ENCODE results near the gene NCAM2. TPM values are rescaled to one million over a fixed set of nuclear protein-coding genes. Genes with fewer than 3 reads are reported as not detected.

The NCAM2 gene
- total RNA-seq, 1 donor from 2014 or later = 1.8 TPM

- no peak for DNase-seq (ENCODE audit: low spot score)
Observed at GRCh38 chr21:21213297-21213696, 215.1 kb downstream of the NCAM2 start.

- DNase-seq (ENCODE audit: low spot score) = no peak
Observed at GRCh38 chr21:21216047-21216446, 217.8 kb downstream of the NCAM2 start.

DNA sequence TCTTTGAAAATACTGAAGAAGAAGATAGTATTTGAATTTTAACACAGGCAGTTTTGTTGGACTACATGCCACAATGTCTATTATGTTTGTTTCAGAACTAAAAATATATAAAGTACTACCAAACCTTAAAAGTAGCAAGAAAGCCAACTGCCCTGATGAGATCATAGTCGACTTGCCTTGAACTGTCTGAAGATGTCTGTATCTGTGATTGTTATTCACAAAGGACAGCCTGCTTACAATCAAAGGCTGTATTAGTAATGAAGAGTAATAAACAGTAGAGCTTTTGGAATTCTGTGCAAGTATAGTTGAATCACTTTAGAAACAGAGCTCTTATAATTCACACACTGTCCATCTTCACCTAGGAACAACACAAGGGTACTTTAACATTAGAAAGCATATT, 228.3 kb downstream of the NCAM2 start:
- DNase-seq (ENCODE audit: low spot score) = no peak

DNA sequence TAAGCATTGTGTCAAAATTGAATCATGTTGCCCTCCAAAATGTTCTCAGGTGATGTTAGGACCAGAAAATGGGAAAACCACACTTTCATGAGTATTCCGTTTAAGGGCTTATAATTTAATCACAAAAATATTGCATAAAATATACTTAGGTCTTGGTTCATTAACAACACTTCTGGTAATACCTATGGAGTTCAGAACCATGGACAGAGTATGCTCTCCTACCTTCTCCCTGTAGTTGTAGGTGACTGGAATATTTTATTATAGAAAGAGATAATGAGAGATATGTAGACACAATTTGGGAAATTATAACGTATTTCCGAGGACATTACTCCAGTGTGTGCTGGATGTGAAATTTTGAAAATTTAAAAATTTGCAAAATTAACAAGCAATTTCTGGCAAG, 232.5 kb downstream of the NCAM2 start:
- DNase-seq (ENCODE audit: low spot score) = no peak

GRCh38 chr21:21231913-21232312, 233.7 kb downstream of the NCAM2 start:
- no peak for DNase-seq (ENCODE audit: low spot score)

- no peak for DNase-seq (ENCODE audit: low spot score)
Observed at GRCh38 chr21:21232320-21232719, 234.1 kb downstream of the NCAM2 start.

DNA sequence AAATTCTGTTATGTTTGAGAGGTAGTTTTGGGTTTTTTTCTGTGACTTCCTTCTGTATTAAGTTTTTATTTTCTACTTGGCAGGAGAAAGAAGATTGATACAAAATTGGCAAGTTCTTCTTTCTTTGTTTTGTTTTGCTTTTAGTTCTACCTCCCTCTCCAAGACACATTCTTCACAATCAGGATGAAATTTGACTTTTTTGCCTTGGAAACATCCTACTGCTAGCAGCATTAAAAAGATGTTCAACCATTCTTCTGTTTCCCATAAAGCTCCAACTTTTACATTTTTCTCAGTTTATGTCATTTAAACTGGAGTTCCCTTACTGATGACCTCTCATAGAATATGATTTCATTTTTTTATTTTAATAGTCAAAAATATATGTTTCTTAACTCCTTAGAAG, 234.8 kb downstream of the NCAM2 start:
- no peak for DNase-seq (ENCODE audit: low spot score)

DNA sequence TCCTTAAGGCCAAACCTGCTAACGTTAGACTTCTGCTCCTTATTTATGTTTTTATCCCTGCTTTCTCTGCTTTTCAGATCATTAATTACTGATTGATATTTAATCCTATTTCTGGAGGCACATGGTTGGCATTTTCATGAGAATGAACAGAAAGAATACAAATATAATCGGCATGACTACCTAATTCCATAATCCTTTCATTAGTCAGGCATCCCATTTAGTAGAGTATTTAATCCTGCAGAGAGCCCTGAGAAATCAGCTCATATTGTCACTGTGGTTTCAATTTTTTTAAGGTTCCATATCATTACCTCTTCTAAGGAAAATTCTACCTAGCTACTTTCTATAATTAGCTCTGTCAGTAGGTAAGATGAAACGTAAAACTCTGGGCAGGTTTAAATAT, 238.8 kb downstream of the NCAM2 start:
- DNase-seq (ENCODE audit: low spot score) = no peak

DNA sequence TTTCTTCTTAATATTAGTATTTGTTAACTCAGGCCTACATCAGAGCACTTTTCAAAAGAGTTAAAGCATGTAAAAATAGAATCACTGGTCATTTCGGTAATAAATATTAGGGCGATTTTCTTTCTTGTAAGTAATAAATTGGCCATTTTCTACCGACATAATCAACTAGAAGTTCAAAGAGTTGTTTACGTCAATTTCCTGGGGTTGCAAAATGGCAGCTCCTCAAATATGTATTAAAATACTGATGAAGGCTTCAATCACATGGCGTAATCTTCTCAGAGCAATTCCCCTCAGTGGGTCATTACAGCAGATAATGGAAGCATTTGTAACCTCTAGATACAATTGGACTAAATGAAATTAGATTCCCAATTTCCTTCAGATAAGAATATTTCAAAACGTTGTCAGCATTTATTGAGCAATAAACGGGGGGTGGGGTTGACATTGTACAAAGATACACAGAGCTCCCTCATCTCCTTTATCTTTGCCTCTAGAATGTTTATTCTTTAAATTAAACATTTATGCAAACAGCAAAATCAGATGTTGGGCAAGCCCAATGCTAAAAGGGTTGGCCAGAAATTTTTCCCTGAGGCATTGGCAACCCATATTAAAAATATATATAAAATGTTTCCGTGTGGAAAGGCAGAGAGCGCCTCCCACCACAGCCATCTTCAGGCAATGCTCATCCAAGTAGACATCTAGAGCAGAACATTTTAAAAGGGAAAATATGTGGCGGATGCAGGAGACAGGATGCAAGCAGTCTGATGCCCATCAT, 240.6 kb downstream of the NCAM2 start:
- DNase-seq (ENCODE audit: low spot score) = no peak

DNA sequence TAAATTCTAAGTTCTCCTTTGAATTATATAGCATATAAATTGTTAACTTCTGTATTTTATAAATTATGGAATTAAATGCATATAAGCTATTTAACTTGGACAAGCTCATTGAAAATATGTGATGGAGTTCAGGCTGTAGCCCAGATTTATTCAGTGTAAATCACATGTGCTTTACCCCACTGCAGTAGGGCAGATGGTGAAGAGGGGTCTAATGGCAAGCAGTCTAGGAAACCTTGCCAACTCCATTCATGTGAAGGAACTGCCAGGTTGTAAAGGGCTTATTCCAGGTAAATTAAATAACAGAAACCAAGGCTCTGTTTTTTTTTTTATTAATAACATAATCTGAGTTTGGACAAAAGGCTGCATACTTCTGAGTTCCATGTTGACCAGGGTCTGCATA, 243.2 kb downstream of the NCAM2 start:
- DNase-seq (ENCODE audit: low spot score) = no peak

DNA sequence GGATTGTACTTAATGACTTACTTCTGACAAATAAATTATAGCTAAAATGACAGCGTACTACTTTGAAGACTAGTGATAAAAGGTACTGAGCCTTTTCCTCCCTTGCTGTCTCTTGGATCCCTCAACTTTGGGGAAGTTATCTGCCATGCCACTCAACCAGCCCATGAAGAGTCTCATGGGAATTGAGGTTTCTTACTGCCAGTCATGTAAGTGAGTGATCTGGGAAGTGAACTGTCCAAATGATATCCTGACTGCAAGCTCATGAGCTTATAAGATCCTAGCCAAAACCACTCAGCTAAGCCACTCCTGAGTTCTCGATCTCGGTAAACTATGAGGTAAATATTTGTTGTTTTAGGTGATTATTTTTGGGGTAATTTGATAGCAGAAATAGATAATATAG, 247.8 kb downstream of the NCAM2 start:
- no peak for DNase-seq (ENCODE audit: low spot score)

DNA sequence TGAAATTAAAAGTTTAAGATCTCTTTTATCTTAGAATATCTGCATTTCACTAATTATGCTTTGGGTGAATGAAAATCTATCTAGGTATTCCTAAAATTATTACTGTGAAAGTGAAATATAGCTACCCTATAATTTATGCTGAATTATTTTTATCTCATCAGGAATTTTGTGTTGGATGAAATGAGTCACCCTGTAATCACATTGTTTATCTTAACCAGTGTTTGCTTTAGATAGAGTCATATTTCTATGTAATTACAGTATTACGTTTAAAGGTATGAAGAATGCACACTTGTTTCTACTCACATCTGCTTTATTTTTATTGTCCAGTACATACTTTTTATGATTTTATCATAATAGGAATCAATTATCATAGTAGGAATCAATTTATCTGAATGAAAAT, 249.2 kb downstream of the NCAM2 start:
- DNase-seq (ENCODE audit: low spot score) = no peak

GRCh38 chr21:21262048-21262447, 263.8 kb downstream of the NCAM2 start:
- no peak for DNase-seq (ENCODE audit: low spot score)

DNA sequence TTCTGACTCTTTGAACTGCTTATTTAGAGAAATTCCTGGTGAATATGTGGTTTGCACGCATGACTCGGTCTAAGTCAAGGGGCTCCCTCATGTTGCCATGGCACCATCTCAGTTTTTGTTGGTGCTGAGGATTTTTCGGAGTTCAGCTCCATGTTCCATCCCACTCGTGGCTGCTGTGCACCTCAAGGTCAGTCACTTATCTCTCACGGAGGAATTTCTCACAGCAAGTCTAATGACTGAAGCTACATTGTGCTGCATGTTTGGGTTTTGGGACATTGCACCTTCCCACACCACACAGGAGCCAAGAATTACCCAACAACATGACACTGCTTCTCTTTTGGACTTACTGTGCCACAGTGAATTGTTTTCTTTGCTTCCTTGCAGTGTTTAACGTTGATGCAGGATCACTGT, 269.9 kb downstream of the NCAM2 start:
- no peak for DNase-seq (ENCODE audit: low spot score)

DNA sequence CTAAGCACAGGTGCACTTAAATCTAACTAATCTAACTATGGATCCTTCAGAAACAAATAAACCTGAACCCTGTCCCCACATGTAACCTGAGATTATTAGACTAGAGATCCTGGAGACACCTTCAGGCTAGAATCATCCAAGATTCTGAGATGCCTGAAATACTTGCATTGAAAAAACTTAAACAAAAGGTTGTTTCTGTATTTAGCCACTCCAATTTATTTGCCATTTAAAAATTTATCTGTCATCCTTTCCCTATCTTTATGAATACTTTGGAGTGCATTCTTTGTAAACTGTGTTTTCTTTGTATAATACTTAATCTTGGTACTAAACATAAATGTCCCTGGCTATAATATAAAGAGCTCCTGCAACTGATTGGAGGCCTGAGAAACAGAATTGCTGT, 270.7 kb downstream of the NCAM2 start:
- no peak for DNase-seq (ENCODE audit: low spot score)

DNA sequence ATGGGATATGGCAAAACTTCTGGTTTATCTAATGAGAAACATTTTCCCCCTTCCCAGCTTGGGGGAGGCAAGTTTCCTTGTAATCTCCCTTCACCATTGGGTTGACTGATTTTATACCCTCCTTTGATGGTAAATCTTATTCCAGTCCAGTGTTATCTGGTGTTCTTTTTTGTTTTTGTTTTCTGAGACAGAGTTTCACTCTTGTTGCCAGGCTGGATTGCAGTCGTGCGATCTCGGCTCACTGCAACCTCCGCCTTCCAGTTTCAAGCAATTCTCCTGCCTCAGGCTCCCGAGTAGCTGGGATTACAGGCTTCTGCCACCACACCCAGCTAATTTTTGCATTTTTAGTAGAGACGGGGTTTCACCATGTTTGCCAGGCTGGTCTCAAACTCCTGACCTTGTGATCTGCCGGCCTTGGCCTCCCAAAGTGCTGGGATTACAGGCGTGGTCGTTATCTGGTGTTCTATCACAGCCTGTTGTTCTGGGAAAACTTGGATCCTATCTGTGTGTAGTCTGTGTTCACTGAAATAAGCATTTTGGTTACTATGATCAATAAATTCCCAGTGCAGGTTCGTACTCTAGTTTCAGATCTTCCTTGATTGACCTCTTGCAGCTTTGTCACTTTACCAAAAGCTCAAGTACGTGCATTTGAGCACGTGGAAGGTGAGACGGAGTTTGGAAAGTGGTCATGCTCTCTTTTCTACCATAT, 281.1 kb downstream of the NCAM2 start:
- no peak for DNase-seq (ENCODE audit: low spot score)

DNA sequence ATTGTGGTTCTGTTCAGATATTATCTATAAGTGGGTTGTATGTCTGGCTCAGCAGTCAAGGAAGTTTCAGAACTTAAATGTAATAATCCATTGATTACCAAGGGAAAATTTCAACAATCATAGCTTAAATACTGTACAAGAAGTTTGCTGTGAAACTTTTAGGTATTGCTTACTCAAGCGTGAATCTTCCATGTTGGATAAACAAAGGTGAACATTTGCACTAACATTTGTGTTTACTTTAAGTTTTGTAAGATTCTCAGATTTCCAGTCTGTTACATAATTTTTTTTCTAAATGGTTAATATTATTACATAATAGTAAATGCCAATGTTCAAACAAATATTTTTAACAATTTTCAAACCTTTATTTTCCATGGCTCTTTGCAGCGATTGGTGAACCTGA, 285.6 kb downstream of the NCAM2 start:
- DNase-seq (ENCODE audit: low spot score) = no peak

- no peak for DNase-seq (ENCODE audit: low spot score)
Observed at GRCh38 chr21:21286170-21286798, 288.1 kb downstream of the NCAM2 start.

GRCh38 chr21:21290751-21291150, 292.5 kb downstream of the NCAM2 start:
- no peak for DNase-seq (ENCODE audit: low spot score)

GRCh38 chr21:21291883-21292569, 293.8 kb downstream of the NCAM2 start:
- no peak for DNase-seq (ENCODE audit: low spot score)

DNA sequence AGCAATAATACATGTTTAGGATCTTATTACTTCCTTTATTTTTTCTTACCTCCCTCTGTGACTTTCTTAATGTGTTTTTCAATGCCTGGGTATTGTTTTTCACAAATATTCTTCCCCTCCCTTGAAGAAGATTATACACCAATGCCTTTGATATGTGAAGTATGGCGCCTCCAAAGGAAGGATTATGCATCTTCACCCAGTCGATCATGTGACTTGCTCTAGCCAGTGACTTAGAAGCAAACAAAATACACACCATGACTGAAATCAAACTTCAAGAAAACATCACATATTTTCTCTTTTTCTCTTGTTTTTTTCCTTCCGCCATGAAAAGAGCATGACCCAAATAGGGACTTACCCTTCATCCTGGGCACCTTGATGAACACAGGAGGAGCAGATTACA, 297.1 kb downstream of the NCAM2 start:
- no peak for DNase-seq (ENCODE audit: low spot score)

DNA sequence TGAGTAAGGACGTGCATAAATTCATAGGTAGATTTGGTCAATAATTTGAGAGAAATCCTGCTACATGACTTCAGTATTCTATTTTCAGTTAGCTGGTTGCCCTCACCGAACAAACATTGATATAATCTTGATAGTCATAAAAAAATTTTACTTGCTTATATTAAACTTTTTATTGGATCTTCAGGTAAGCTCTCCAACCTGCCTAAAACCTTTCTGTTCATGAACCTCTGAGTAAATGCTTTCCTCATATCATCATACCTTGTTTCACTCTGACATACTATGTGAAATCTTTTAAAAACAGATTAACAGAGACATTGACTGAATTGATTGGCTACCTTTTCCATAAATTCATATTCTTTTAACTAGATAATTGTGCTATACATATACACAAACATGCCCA, 299.0 kb downstream of the NCAM2 start:
- no peak for DNase-seq (ENCODE audit: low spot score)

Measured in mucosa of gallbladder (tissue), 1 donor.